Measurements from ENCODE around the gene LRRN2. TPM values are rescaled to one million over a fixed set of nuclear protein-coding genes. Genes with fewer than 3 reads are reported as not detected.

Gene LRRN2
- total and polyA plus RNA-seq, 2 donors (not counting 3 experiments of a cell fraction or from before 2014, with no cell fraction given), result not detected

DNA sequence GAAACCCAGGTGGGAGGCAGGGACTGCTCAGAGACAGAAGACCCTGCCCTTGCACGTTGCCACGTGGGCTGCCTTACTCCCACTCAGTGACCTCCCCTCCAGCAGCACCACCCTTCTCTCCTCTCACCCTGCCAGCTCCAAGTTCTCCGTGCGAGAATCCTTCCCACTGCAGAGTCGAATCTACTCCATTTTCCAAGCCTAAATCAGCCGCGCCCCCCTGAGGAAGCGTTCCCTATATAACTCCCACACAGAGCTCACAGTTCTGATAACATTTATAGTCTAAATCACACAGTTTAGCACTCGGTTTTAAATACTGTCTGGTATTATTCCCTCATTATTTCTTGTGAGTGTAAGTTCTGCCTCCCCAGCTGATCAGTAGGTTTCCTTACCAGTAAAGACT lies 7.7 kb downstream of the LRRN2 start:
- POLR2A ChIA-PET, result no interaction called here
- peaks cover 0 to 4% of the 10 kb centered on the region in 2 experiments for H3K27me3 ChIP-seq (ENCODE audit: control insufficient read depth in 2 of 2, insufficient read depth in 2 of 2, low read length in 2 of 2)
- intact Hi-C loops (cut with micrococcal nuclease) (no loop called here), dilution Hi-C loops (cut with MboI; ENCODE audit: extremely low pct_ligation_motif_present, low sequenced_read_pairs) (no loop called here)
- no peak overlapping the region for H3K27ac ChIP-seq (ENCODE audit: insufficient read depth, low read depth, low read length)
- H3K4me2 ChIP-seq (ENCODE audit: insufficient read depth, low read length), result no peak overlapping the region
- BruUV-seq (replicated peaks), result no TSS peak
- no peak for DNase-seq (ENCODE audit: low read depth, low spot score)
- no peak overlapping the region for H3K9ac ChIP-seq (replicated peaks; ENCODE audit: extremely low read depth, insufficient read depth, low read length)
- no peaks in the 10 kb centered on the region for H3K9me1 ChIP-seq (replicated peaks; ENCODE audit: control insufficient read depth, extremely low read depth, insufficient read depth, low read length)
- H3K79me2 ChIP-seq (ENCODE audit: control insufficient read depth, insufficient read depth, low read length), result no peaks in the 10 kb centered on the region
- CTCF ChIA-PET, result no interaction called here
- no peak for FAIRE-seq
- TF ChIP-seq FOS (IDR thresholded peaks at IDR 0.05; ENCODE audit: borderline replicate concordance, insufficient read depth, low read length) (no peak), JUN (IDR thresholded peaks at IDR 0.05; ENCODE audit: borderline replicate concordance, insufficient read depth, insufficient read length, low read depth) (no peak), EZH2 (IDR thresholded peaks at IDR 0.05; ENCODE audit: borderline replicate concordance, low read depth, low read length, severe bottlenecking) (no peak), MYC (IDR thresholded peaks at IDR 0.05; ENCODE audit: low read depth, low read length) (no peak), GATA2 (IDR thresholded peaks at IDR 0.05; ENCODE audit: insufficient read depth, insufficient read length, low read depth, low read length) (no peak), POLR2A (IDR thresholded peaks at IDR 0.05; ENCODE audit: low read depth, low read length) (no peak), POLR2AphosphoS5 (IDR thresholded peaks at IDR 0.05; ENCODE audit: insufficient read depth, low read depth, low read length) (no peak)
- TF ChIP-seq, protein P1, sequence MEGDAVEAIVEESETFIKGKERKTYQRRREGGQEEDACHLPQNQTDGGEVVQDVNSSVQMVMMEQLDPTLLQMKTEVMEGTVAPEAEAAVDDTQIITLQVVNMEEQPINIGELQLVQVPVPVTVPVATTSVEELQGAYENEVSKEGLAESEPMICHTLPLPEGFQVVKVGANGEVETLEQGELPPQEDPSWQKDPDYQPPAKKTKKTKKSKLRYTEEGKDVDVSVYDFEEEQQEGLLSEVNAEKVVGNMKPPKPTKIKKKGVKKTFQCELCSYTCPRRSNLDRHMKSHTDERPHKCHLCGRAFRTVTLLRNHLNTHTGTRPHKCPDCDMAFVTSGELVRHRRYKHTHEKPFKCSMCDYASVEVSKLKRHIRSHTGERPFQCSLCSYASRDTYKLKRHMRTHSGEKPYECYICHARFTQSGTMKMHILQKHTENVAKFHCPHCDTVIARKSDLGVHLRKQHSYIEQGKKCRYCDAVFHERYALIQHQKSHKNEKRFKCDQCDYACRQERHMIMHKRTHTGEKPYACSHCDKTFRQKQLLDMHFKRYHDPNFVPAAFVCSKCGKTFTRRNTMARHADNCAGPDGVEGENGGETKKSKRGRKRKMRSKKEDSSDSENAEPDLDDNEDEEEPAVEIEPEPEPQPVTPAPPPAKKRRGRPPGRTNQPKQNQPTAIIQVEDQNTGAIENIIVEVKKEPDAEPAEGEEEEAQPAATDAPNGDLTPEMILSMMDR (IDR thresholded peaks at IDR 0.05; ENCODE audit: extremely low read depth in 1 of 2, insufficient read depth in 1 of 2, low read depth in 1 of 2, low read length in 2 of 2), result no peak
- TF ChIP-seq, protein P2, sequence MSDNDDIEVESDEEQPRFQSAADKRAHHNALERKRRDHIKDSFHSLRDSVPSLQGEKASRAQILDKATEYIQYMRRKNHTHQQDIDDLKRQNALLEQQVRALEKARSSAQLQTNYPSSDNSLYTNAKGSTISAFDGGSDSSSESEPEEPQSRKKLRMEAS (IDR thresholded peaks at IDR 0.05; ENCODE audit: insufficient read depth, insufficient read length), result no peak
- H3K9me3 ChIP-seq (replicated peaks; ENCODE audit: control insufficient read depth, insufficient read depth, low read length), result no peaks in the 10 kb centered on the region
- no peaks in the 10 kb centered on the region for H4K20me1 ChIP-seq (replicated peaks; ENCODE audit: control insufficient read depth, extremely low read depth, insufficient read depth, low read length)
- no peaks in the 10 kb centered on the region for H3K4me1 ChIP-seq (ENCODE audit: control insufficient read depth, extremely low read depth, insufficient read depth, low read length)
- no peak overlapping the region for H3K4me3 ChIP-seq (replicated peaks in 1 of 3; ENCODE audit: insufficient read depth in 1 of 3, low read depth in 1 of 3, low read length in 3 of 3)
- no peaks in the 10 kb centered on the region for H3K36me3 ChIP-seq (ENCODE audit: control insufficient read depth in 2 of 2, extremely low read depth in 1 of 2, insufficient read depth in 2 of 2, low read length in 2 of 2)
- no peak overlapping the region for H2AFZ ChIP-seq (ENCODE audit: low read depth, low read length)
